ENCODE measurements around the gene HRH2. TPM values are rescaled to one million over a fixed set of nuclear protein-coding genes. Genes with fewer than 3 reads are reported as not detected.

The HRH2 gene
- total RNA-seq, 2 donors from 2014 or later = 0.78 TPM; not detected in 1

GRCh38 chr5:175663186-175664184 is 5.6 kb downstream of the HRH2 start:
- Histone ChIP-seq H3K4me3 (no peak overlapping the region), H3K36me3 (replicated peaks in 1 of 2; ENCODE audit: insufficient read depth in 1 of 2, low read depth in 2 of 2) (no peaks in the 10 kb centered on the region), H3K9me3 (no peaks in the 10 kb centered on the region), H3K4me1 (peaks cover under 1% of the 10 kb centered on the region), H3K27me3 (no peaks in the 10 kb centered on the region), H3K27ac (no peak overlapping the region)
- ATAC-seq (no peak), DNase-seq (peak in 1 of 4 donors; percentile 52)
- intact Hi-C loops (cut with DNase I) = no loop called here
- no peak for TF ChIP-seq POLR2A (IDR thresholded peaks at IDR 0.05)
- no peak for TF ChIP-seq CTCF (IDR thresholded peaks at IDR 0.05)
- WGBS, 2 donors = 50 to 59% methylated on average over 14 to 16 of the region's 16 CpGs

- H3K4me3 ChIP-seq = no peak overlapping the region
- H3K27ac ChIP-seq = no peak overlapping the region
- H3K9me3 ChIP-seq = no peaks in the 10 kb centered on the region
- no peaks in the 10 kb centered on the region for H3K27me3 ChIP-seq
- 83 to 88% methylated on average over 11 of the region's 11 CpGs for WGBS, 2 donors
- no peak for DNase-seq
- H3K4me1 ChIP-seq = no peaks in the 10 kb centered on the region
- no peak for ATAC-seq
- intact Hi-C loops (cut with DNase I) = no loop called here
- H3K36me3 ChIP-seq (replicated peaks in 1 of 2; ENCODE audit: insufficient read depth in 1 of 2, low read depth in 2 of 2) = no peaks in the 10 kb centered on the region
- TF ChIP-seq POLR2A (IDR thresholded peaks at IDR 0.05) (no peak), CTCF (IDR thresholded peaks at IDR 0.05) (no peak)
Observed at GRCh38 chr5:175664723-175665122, 6.9 kb downstream of the HRH2 start.

GRCh38 chr5:175666216-175666615 is 8.3 kb downstream of the HRH2 start:
- DNase-seq = no peak
- intact Hi-C loops (cut with DNase I) = no loop called here
- no peak for TF ChIP-seq POLR2A (IDR thresholded peaks at IDR 0.05)
- no peak for TF ChIP-seq CTCF (IDR thresholded peaks at IDR 0.05)
- ATAC-seq = no peak
- Histone ChIP-seq H3K9me3 (no peaks in the 10 kb centered on the region), H3K4me3 (no peak overlapping the region), H3K27me3 (no peaks in the 10 kb centered on the region), H3K4me1 (peaks cover 7% of the 10 kb centered on the region), H3K27ac (no peak overlapping the region), H3K36me3 (replicated peaks in 1 of 2; ENCODE audit: insufficient read depth in 1 of 2, low read depth in 2 of 2) (no peaks in the 10 kb centered on the region)
- WGBS, 2 donors = 82 to 84% methylated on average over 5 to 6 of the region's 6 CpGs

- H3K27me3 ChIP-seq = no peaks in the 10 kb centered on the region
- H3K9me3 ChIP-seq = no peaks in the 10 kb centered on the region
- no peak for ATAC-seq
- intact Hi-C loops (cut with DNase I) = no loop called here
- H3K36me3 ChIP-seq (replicated peaks in 1 of 2; ENCODE audit: insufficient read depth in 1 of 2, low read depth in 2 of 2) = no peaks in the 10 kb centered on the region
- 89 to 96% methylated on average over 3 to 5 of the region's 5 CpGs for WGBS, 2 donors
- TF ChIP-seq CTCF (IDR thresholded peaks at IDR 0.05) (no peak), POLR2A (IDR thresholded peaks at IDR 0.05) (no peak)
- no peak overlapping the region for H3K27ac ChIP-seq
- no peak for DNase-seq
- H3K4me3 ChIP-seq = no peak overlapping the region
- peaks cover 7% of the 10 kb centered on the region for H3K4me1 ChIP-seq
Observed at GRCh38 chr5:175668006-175668405, 10.1 kb downstream of the HRH2 start.

Measured in body of pancreas (tissue), 4 donors.